Cardiac muscle cell (in vitro differentiated cells and primary cell): Measurements from ENCODE around the gene SLC35C1. TPM values are rescaled to one million over a fixed set of nuclear protein-coding genes. Genes with fewer than 3 reads are reported as not detected.

Source experiments
- DNase-seq, 2 donors: peaks; one replicate each; pipeline versions ENCODE4 v3.0.0 to v3.0.0-alpha.2; 2010 to 2017; ENCODE audit warnings: low read depth in 1 of 2, low spot score in 1 of 2
- H3K27ac ChIP-seq: fragments of 200-600 bp; sonication (generic); 2 replicates; pipeline ENCODE4 v1.5.1; 2016
- H3K27me3 ChIP-seq: fragments of 200-600 bp; sonication (generic); 2 replicates; pipeline ENCODE4 v1.6.0; 2016; ENCODE audit warnings: control low read depth
- H3K36me3 ChIP-seq: fragments of 200-600 bp; sonication (generic); 2 replicates; pipeline ENCODE4 v1.5.1; 2016; ENCODE audit warnings: control low read depth
- H3K4me1 ChIP-seq: fragments of 200-600 bp; sonication (generic); 2 replicates; pipeline ENCODE4 v1.8.1; 2017; ENCODE audit warnings: low read depth, mild to moderate bottlenecking, mixed run types
- H3K4me3 ChIP-seq: fragments of 200-600 bp; sonication (generic); 2 replicates; pipeline ENCODE4 v1.5.1; 2016; ENCODE audit warnings: mild to moderate bottlenecking
- H3K9me3 ChIP-seq: fragments of 200-600 bp; sonication (generic); 2 replicates; pipeline ENCODE4 v1.5.1; 2017; ENCODE audit warnings: low read depth, mild to moderate bottlenecking, control low read depth
- polyA plus RNA-seq: library from polyadenylated mRNA; unstranded; fragments of >200 nt; fragmentation: Nextera tagmentation; extraction: Ambion mirVana; gene quantifications from 2 replicates; pipeline ENCODE4 v1.2.1, GENCODE V29; 2016
- total RNA-seq: library from RNA; depleted of rRNA; stranded (reverse); fragments of >200 nt; gene quantifications from 2 replicates; pipeline ENCODE4 v1.2.3, GENCODE V29; 2016
- TF ChIP-seq, protein P1 (sequence below): IDR thresholded peaks from 2 replicates; pipeline ENCODE4 v1.5.1; 2012; ENCODE audit warnings: low read depth, mild to moderate bottlenecking, low read length

SLC35C1 gene
- total and polyA plus RNA-seq, 2 experiments from 2014 or later, result 8.1 to 15.1 TPM

DNA sequence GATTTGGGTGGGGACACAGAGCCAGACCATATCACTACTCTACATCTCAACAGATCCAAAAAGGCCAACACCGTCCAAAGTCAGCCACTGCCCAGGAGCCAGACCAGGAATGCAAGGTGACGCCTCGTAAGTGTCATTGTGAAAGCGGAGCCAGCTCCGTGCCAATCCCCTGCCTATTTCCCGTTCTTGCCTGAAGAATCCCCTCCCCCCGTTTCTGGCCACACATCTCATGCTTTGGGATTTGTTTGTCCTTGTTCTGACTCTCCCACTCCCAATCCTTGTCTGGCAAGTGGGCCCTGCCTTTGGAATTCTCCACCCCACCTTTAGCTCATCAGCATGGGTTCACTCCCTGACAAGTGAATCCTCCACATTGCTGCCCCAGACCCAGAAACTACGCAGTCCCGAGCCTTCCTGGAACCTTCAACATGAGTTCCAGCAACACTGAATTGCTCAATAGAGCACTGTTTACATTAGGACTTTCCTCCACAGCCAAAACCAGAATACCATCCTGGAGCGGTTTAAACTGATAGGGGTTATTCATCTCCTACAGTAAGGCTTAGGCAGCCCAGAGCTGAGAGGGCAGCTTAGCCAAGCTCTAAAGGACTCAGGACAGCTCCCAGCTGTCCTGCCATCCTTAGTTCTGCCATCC, 6.0 kb upstream of the SLC35C1 start:
- Histone ChIP-seq H3K27me3 (peaks cover 18% of the 10 kb centered on the region), H3K9me3 (no peaks in the 10 kb centered on the region), H3K4me3 (no peak overlapping the region), H3K27ac (no peak overlapping the region), H3K4me1 (no peaks in the 10 kb centered on the region), H3K36me3 (no peaks in the 10 kb centered on the region)
- TF ChIP-seq, protein P1, sequence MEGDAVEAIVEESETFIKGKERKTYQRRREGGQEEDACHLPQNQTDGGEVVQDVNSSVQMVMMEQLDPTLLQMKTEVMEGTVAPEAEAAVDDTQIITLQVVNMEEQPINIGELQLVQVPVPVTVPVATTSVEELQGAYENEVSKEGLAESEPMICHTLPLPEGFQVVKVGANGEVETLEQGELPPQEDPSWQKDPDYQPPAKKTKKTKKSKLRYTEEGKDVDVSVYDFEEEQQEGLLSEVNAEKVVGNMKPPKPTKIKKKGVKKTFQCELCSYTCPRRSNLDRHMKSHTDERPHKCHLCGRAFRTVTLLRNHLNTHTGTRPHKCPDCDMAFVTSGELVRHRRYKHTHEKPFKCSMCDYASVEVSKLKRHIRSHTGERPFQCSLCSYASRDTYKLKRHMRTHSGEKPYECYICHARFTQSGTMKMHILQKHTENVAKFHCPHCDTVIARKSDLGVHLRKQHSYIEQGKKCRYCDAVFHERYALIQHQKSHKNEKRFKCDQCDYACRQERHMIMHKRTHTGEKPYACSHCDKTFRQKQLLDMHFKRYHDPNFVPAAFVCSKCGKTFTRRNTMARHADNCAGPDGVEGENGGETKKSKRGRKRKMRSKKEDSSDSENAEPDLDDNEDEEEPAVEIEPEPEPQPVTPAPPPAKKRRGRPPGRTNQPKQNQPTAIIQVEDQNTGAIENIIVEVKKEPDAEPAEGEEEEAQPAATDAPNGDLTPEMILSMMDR, result no peak
- DNase-seq, result peak in 1 of 2 donors; percentile 73

DNA sequence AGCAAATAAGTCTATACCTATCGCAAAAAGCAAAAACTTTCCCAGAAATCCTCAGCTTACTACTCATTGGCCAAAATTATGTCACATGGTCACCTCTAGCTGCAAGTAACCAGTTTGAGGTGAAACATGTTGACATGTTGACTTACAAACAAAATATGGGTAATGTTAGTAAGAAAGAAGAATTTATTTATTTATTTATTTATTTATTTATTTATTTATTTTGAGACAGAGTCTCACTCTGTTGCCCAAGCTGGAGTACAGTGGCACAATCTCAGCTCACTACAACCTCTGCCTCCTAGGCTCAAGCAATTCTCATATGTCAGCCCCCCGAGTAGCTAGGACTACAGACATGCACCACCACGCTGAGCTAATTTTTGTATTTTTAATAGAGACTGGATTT, 5.4 kb upstream of the SLC35C1 start:
- peaks cover 18% of the 10 kb centered on the region for H3K27me3 ChIP-seq
- TF ChIP-seq, protein P1, result no peak
- no peaks in the 10 kb centered on the region for H3K4me1 ChIP-seq
- H3K9me3 ChIP-seq, result no peaks in the 10 kb centered on the region
- no peaks in the 10 kb centered on the region for H3K36me3 ChIP-seq
- no peak overlapping the region for H3K4me3 ChIP-seq
- H3K27ac ChIP-seq, result no peak overlapping the region
- no peak for DNase-seq

DNA sequence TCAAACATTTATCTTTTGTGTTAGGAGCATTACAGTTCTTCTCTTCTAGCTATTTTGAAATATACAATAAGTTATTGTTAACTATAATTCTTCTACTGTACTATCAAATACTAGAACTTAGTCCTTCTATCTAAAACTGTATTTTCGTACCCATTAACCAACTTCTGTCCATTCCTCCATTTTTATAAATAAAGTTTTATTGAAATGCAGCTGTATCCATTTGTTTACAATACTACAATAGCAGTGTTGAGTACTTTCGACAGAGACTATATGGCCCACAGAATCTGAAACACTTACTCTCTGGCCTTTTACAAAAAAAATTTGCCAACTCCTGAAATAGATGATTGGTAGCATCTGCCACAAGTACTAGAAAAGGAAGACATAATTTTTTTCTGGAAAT, 4.7 kb upstream of the SLC35C1 start:
- no peak overlapping the region for H3K4me3 ChIP-seq
- no peaks in the 10 kb centered on the region for H3K36me3 ChIP-seq
- no peaks in the 10 kb centered on the region for H3K4me1 ChIP-seq
- peaks cover 18% of the 10 kb centered on the region for H3K27me3 ChIP-seq
- no peaks in the 10 kb centered on the region for H3K9me3 ChIP-seq
- no peak for DNase-seq
- H3K27ac ChIP-seq, result no peak overlapping the region
- TF ChIP-seq, protein P1, result no peak

DNA sequence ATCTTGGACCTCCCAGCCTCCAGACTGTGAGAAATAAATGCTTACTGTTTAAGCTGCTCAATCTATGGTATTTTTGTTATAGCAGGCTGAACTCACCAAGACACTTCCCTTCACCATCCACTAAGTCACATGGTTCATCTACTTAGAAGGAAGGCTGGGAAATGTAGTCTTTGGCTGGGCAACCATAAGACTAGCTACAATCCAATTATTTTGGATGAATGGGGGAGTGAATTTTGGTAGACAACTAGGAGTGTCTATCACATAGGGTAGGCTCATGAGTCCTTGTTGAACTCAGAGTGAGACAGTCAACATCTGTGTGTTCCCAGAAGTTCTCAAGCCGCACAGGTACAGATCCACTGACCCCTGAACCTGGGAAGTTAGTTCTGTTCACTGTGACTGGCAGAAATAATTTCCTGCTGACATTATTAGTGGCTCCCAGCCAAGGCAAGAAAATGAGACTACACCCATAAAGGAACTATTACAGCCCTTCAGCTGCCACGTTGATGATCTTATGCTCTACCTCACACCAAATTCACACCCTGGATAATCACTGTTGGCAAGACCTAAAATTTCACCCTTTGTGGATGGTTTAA, 3.1 kb upstream of the SLC35C1 start:
- H3K27ac ChIP-seq, result no peak overlapping the region
- H3K4me3 ChIP-seq, result no peak overlapping the region
- peaks cover 18% of the 10 kb centered on the region for H3K27me3 ChIP-seq
- H3K4me1 ChIP-seq, result peaks cover 7% of the 10 kb centered on the region
- DNase-seq, result peak in 1 of 2 donors; percentile 28
- TF ChIP-seq, protein P1, result no peak
- no peaks in the 10 kb centered on the region for H3K36me3 ChIP-seq
- no peaks in the 10 kb centered on the region for H3K9me3 ChIP-seq

DNA sequence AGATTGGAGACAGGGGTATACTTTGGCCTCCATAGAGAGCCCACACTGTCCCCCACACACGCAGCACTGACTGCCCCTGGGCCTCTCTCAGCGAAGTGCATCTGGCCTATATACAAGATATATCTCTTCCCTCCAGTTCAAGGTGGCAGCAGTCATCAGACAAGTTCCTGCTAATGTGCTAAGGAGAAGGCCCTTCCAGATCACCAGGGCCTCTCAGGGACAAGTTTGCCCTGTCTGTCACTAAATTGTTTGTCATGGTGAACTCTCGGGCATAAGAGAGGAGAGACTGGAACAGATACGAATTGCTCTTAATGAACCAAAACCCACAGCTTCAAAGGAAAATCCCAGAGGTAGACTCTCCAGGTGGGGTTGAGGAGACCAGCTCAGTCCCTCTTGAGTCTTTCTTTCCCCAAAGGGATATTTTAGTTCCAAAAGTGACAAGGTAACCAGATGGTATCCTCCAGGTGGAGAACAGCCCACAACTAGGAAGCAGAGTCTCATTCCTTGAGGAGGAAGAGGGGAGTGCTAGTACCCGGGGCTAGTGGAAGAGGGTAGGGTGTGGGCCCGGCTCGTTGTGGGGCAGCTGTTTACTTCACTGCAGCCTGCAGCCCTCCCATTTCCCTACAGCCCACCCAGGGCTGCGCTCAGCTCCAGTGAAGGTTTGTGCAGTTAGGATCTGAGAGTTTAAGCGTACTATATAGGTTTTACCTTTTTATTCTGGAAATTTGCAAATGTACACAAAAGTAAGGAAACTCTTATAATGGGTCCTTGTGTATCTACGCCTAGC, 2.2 kb upstream of the SLC35C1 start:
- Histone ChIP-seq H3K27me3 (peaks cover 18% of the 10 kb centered on the region), H3K4me3 (no peak overlapping the region), H3K4me1 (peaks cover 7% of the 10 kb centered on the region), H3K36me3 (no peaks in the 10 kb centered on the region), H3K27ac (no peak overlapping the region), H3K9me3 (no peaks in the 10 kb centered on the region)
- TF ChIP-seq, protein P1, result no peak
- DNase-seq, result no peak
